ENCODE data around the gene CACNA1H.

Gene CACNA1H

GRCh38 chr16:1216681-1217400 is 63.9 kb downstream of the CACNA1H start:
- Mint-ChIP-seq H3K36me3 (ENCODE audit: low read depth) (no peaks in the 10 kb centered on the region), H3K9me3 (no peaks in the 10 kb centered on the region), H3K27ac (no peak overlapping the region), H3K4me3 (no peak overlapping the region), H3K27me3 (no peaks in the 10 kb centered on the region), H3K4me1 (ENCODE audit: low read depth) (no peaks in the 10 kb centered on the region)
- DNase-seq: no peak

DNA sequence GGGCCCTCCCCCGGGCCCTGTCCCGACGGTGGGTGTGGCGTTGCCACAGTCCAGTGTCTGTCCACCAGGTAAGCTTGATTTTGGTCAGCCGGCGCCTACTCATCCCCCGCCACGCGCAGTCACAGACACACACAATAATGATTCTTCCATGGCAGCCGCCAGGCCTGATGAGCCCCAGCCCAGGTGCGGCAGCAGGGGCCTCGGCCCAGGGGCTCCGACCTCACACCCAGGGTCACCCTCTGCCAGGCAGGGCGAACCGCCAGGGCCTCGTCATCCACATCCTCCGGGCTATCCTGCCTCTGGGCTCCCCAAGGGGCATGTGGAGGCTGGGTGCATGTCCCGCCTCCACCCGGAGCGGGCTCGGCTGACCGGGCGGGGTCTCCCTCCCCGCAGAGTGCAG is 64.6 kb downstream of the CACNA1H start:
- no peaks in the 10 kb centered on the region for H3K4me1 Mint-ChIP-seq (ENCODE audit: low read depth)
- no peaks in the 10 kb centered on the region for H3K9me3 Mint-ChIP-seq
- no peak overlapping the region for H3K4me3 Mint-ChIP-seq
- DNase-seq: no peak
- H3K27ac Mint-ChIP-seq: no peak overlapping the region
- no peaks in the 10 kb centered on the region for H3K27me3 Mint-ChIP-seq
- H3K36me3 Mint-ChIP-seq (ENCODE audit: low read depth): no peaks in the 10 kb centered on the region

- H3K9me3 Mint-ChIP-seq: no peaks in the 10 kb centered on the region
- no peak for DNase-seq
- no peaks in the 10 kb centered on the region for H3K36me3 Mint-ChIP-seq (ENCODE audit: low read depth)
- no peak overlapping the region for H3K27ac Mint-ChIP-seq
- H3K27me3 Mint-ChIP-seq: no peaks in the 10 kb centered on the region
- no peak overlapping the region for H3K4me3 Mint-ChIP-seq
- no peaks in the 10 kb centered on the region for H3K4me1 Mint-ChIP-seq (ENCODE audit: low read depth)
Measured at GRCh38 chr16:1218061-1218929, 65.4 kb downstream of the CACNA1H start.

GRCh38 chr16:1218930-1219611 is 66.2 kb downstream of the CACNA1H start:
- H3K27ac Mint-ChIP-seq: no peak overlapping the region
- no peaks in the 10 kb centered on the region for H3K27me3 Mint-ChIP-seq
- H3K36me3 Mint-ChIP-seq (ENCODE audit: low read depth): no peaks in the 10 kb centered on the region
- H3K4me1 Mint-ChIP-seq (ENCODE audit: low read depth): no peaks in the 10 kb centered on the region
- H3K4me3 Mint-ChIP-seq: no peak overlapping the region
- no peak for DNase-seq
- H3K9me3 Mint-ChIP-seq: no peaks in the 10 kb centered on the region

GRCh38 chr16:1220098-1220728 is 67.3 kb downstream of the CACNA1H start:
- H3K27ac Mint-ChIP-seq: no peak overlapping the region
- H3K4me3 Mint-ChIP-seq: no peak overlapping the region
- no peaks in the 10 kb centered on the region for H3K36me3 Mint-ChIP-seq (ENCODE audit: low read depth)
- no peaks in the 10 kb centered on the region for H3K9me3 Mint-ChIP-seq
- H3K4me1 Mint-ChIP-seq (ENCODE audit: low read depth): no peaks in the 10 kb centered on the region
- H3K27me3 Mint-ChIP-seq: no peaks in the 10 kb centered on the region
- DNase-seq: no peak

GRCh38 chr16:1220841-1221627 is 68.1 kb downstream of the CACNA1H start:
- Mint-ChIP-seq H3K36me3 (ENCODE audit: low read depth) (no peaks in the 10 kb centered on the region), H3K27me3 (no peaks in the 10 kb centered on the region), H3K9me3 (no peaks in the 10 kb centered on the region), H3K4me1 (ENCODE audit: low read depth) (no peaks in the 10 kb centered on the region), H3K27ac (no peak overlapping the region), H3K4me3 (no peak overlapping the region)
- DNase-seq: no peak

GRCh38 chr16:1221628-1222552 is 69.0 kb downstream of the CACNA1H start:
- no peak for DNase-seq
- no peaks in the 10 kb centered on the region for H3K4me1 Mint-ChIP-seq (ENCODE audit: low read depth)
- no peaks in the 10 kb centered on the region for H3K9me3 Mint-ChIP-seq
- no peaks in the 10 kb centered on the region for H3K27me3 Mint-ChIP-seq
- no peak overlapping the region for H3K4me3 Mint-ChIP-seq
- no peak overlapping the region for H3K27ac Mint-ChIP-seq
- H3K36me3 Mint-ChIP-seq (ENCODE audit: low read depth): no peaks in the 10 kb centered on the region

DNA sequence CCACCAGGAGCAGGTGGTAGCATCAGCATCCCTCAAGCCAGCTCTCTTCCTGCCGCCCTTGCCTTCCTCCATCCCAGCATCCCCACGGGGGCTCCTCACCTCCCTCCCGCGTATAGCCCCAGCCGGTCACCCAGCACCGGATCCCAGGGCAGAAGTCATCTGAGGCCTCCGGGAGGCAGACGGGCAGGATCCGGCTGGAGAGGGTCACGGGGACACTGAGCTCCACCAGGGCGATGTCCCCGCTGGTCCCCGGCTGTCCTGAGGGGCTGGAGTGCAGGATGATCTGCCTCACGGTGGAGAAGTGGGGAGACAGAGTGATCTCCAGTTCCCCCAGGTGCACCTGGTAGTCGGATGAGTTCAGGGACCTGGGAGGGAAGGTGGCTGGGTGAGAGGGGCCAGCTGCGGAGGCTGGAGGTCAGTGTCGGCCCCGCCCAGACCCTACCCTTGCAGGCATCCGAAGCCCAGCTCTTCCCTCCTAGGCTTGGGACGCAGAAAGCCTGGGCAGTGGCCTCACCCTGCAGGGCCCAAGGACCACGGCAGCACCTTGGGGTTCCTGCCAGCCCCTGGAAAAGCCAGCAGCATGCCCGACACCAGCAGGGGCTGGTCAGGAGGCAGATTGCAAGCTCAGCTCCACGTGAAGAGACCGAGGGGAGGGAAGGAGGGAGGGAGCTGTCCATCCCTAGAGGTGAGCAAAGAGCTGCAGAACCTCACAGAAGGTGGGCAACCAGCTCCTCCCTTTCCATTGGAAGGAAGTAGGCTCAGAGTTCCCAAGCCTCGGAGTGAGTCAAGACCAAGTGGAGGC is 69.8 kb downstream of the CACNA1H start:
- no peak overlapping the region for H3K27ac Mint-ChIP-seq
- H3K4me3 Mint-ChIP-seq: no peak overlapping the region
- no peaks in the 10 kb centered on the region for H3K36me3 Mint-ChIP-seq (ENCODE audit: low read depth)
- no peaks in the 10 kb centered on the region for H3K27me3 Mint-ChIP-seq
- no peaks in the 10 kb centered on the region for H3K4me1 Mint-ChIP-seq (ENCODE audit: low read depth)
- no peak for DNase-seq
- H3K9me3 Mint-ChIP-seq: no peaks in the 10 kb centered on the region

GRCh38 chr16:1223355-1224214 is 70.7 kb downstream of the CACNA1H start:
- DNase-seq: no peak
- H3K27ac Mint-ChIP-seq: no peak overlapping the region
- H3K27me3 Mint-ChIP-seq: no peaks in the 10 kb centered on the region
- no peaks in the 10 kb centered on the region for H3K36me3 Mint-ChIP-seq (ENCODE audit: low read depth)
- no peaks in the 10 kb centered on the region for H3K4me1 Mint-ChIP-seq (ENCODE audit: low read depth)
- H3K4me3 Mint-ChIP-seq: no peak overlapping the region
- H3K9me3 Mint-ChIP-seq: no peaks in the 10 kb centered on the region

DNA sequence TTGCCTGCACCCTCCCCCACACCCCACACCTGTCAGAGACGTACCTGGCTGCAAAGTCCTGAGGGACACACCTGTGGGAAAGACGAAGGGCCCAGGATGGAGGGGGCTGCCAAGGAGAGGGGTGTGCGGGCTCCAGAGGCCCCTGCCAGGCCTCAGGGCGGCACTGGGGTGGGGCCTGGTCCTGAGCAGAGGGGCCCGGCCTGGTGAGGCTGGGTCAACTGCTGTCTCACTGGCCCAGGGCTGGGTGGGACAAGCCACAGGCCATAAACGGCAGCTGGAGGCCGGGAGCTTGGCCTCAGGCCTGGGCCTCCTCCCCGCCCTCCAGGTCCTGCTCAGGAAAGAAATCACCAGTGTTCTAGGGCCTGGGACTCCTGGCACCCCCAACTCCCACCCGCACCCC is 71.7 kb downstream of the CACNA1H start:
- Mint-ChIP-seq H3K27me3 (no peaks in the 10 kb centered on the region), H3K36me3 (ENCODE audit: low read depth) (no peaks in the 10 kb centered on the region), H3K4me3 (no peak overlapping the region), H3K27ac (no peak overlapping the region), H3K9me3 (no peaks in the 10 kb centered on the region), H3K4me1 (ENCODE audit: low read depth) (no peaks in the 10 kb centered on the region)
- no peak for DNase-seq

- no peak for DNase-seq
- H3K4me3 Mint-ChIP-seq: no peak within 1 kb of the TSS
- no peaks in the 10 kb centered on the region for H3K27me3 Mint-ChIP-seq
- no peaks in the 10 kb centered on the region for H3K36me3 Mint-ChIP-seq (ENCODE audit: low read depth)
- no peaks in the 10 kb centered on the region for H3K9me3 Mint-ChIP-seq
- H3K4me1 Mint-ChIP-seq (ENCODE audit: low read depth): no peaks in the 10 kb centered on the region
- H3K27ac Mint-ChIP-seq: no peak within 1 kb of the TSS
Measured at GRCh38 chr16:1225051-1225451, 72.1 kb downstream of the CACNA1H start, which contains the start of gene TPSG1. Gene TPSG1 (minus strand): TSS chr16:1225268. CDS start chr16:1225252, 16 bp downstream.
